Erythroblast (primary cell): ENCODE measurements around the gene CXCL17.

ENCODE experiments used
- GATA1 ChIP-seq: IDR thresholded peaks from 2 replicates; pipeline ENCODE4 v1.6.1; 2011; ENCODE audit warnings: low read depth, mild to moderate bottlenecking, control low read depth, low read length, moderate library complexity
- POLR2A ChIP-seq: IDR thresholded peaks from 2 replicates; pipeline ENCODE4 v1.6.1; 2011; ENCODE audit warnings: mild to moderate bottlenecking, low read length

GRCh38 chr19:42467183-42467760, 24.5 kb upstream of the CXCL17 start:
- TF ChIP-seq POLR2A, result no peak
- no peak for TF ChIP-seq GATA1
